GM12892 (cell line): ENCODE measurements around the gene ASMTL.
"Not testable (repeated sequence)": the region's sequence is repeated elsewhere in the genome, so short reads cannot be mapped to it uniquely, and the experiment has no call there.

Experiments
- DNase-seq: peaks from one replicate; pipeline ENCODE4 v3.0.0; 2011; ENCODE audit not compliant: insufficient read length
- FAIRE-seq: peaks from 2 replicates; lab custom pipeline; 2011; peaks lifted over from hg19 to GRCh38; lab: Jason Lieb, UNC
- POLR2A ChIP-seq: IDR thresholded peaks from 2 replicates; pipeline ENCODE4 v1.6.1; 2011; ENCODE audit warnings: low read depth, low read length, control low read depth
- POLR2AphosphoS5 ChIP-seq: IDR thresholded peaks from 2 replicates; pipeline ENCODE4 v1.6.1; 2011; ENCODE audit warnings: low read depth, low read length, control low read depth
- TAF1 ChIP-seq: IDR thresholded peaks from 2 replicates; pipeline ENCODE4 v1.6.1; 2011; ENCODE audit warnings: low read depth, mild to moderate bottlenecking, control low read depth, low read length, borderline replicate concordance

ASMTL gene

GRCh38 chrX:1449823-1450149, 2.9 kb downstream of the ASMTL start:
- no peak for FAIRE-seq
- DNase-seq: no peak
- TF ChIP-seq POLR2A (no peak), POLR2AphosphoS5 (no peak), TAF1 (no peak)

GRCh38 chrX:1449036-1449822, 3.5 kb downstream of the ASMTL start:
- TF ChIP-seq POLR2AphosphoS5: no peak
- TF ChIP-seq TAF1: no peak
- no peak for TF ChIP-seq POLR2A
- no peak for DNase-seq
- FAIRE-seq: peak; percentile 82

GRCh38 chrX:1448573-1449001, 4.1 kb downstream of the ASMTL start:
- FAIRE-seq, DNase-seq: not testable (repeated sequence)
- TF ChIP-seq POLR2A: 0 out of 2 replicates have a peak, but pooled peaks have one; percentile 12

GRCh38 chrX:1447969-1448572, 4.6 kb downstream of the ASMTL start:
- DNase-seq: not testable (repeated sequence)
- peak; percentile 57 for FAIRE-seq

- FAIRE-seq: peak; percentile 91
- DNase-seq: not testable (repeated sequence)
Observed at GRCh38 chrX:1446984-1447968, 5.4 kb downstream of the ASMTL start.

- no peak for FAIRE-seq
- TF ChIP-seq POLR2A (no peak), TAF1 (no peak), POLR2AphosphoS5 (no peak)
- DNase-seq: no peak
Observed at GRCh38 chrX:1444561-1445500, 7.9 kb downstream of the ASMTL start.

GRCh38 chrX:1443496-1444075, 9.1 kb downstream of the ASMTL start:
- TF ChIP-seq POLR2A (0 out of 2 replicates have a peak, but pooled peaks have one; percentile 15), TAF1 (no peak), POLR2AphosphoS5 (peak; percentile 43)
- no peak for DNase-seq
- peak; percentile 83 for FAIRE-seq

GRCh38 chrX:1442724-1443367, 9.9 kb downstream of the ASMTL start:
- FAIRE-seq (no peak), DNase-seq (no peak)
- TF ChIP-seq POLR2A (no peak), TAF1 (no peak), POLR2AphosphoS5 (no peak)

- no peak for TF ChIP-seq POLR2A
- TF ChIP-seq POLR2AphosphoS5: no peak
- no peak for TF ChIP-seq TAF1
- DNase-seq (no peak), FAIRE-seq (no peak)
Observed at GRCh38 chrX:1442016-1442665, 10.6 kb downstream of the ASMTL start.

GRCh38 chrX:1440506-1440905, 12.2 kb downstream of the ASMTL start:
- FAIRE-seq: no peak
- no peak for DNase-seq
- TF ChIP-seq POLR2A: no peak
- no peak for TF ChIP-seq POLR2AphosphoS5
- no peak for TF ChIP-seq TAF1
